Measurements from ENCODE around the gene DYRK1B. TPM values are rescaled to one million over a fixed set of nuclear protein-coding genes. Genes with fewer than 3 reads are reported as not detected.

Gene DYRK1B
- total RNA-seq, 4 donors from 2014 or later: 15.6 to 31.2 (median 22.6) TPM

DNA sequence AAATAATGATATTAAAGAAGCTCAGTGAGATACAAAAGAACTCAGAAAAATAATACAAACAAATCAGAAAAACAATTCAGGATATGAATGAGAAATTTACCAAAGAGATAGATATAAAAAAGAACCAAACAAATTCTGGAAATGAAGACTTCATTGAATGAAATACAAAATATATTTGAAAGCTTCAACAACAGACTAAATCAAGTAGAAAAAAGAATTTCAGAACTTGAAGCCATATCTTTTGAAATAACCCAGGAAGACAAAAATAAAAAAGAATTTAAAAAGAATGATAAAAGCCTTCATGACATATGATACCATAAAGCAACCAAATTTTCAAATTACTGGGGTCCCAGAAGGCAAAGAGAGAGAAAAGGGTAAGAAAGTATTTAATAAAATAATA lies 45.7 kb downstream of the DYRK1B start:
- Histone ChIP-seq H3K27me3 (no peaks in the 10 kb centered on the region), H3K27ac (no peak overlapping the region), H3K36me3 (no peaks in the 10 kb centered on the region), H3K4me3 (replicated peaks in 1 of 3) (no peak overlapping the region), H3K9me3 (no peaks in the 10 kb centered on the region), H3K4me1 (no peaks in the 10 kb centered on the region)
- TF ChIP-seq POLR2A (IDR thresholded peaks at IDR 0.05) (no peak), CTCF (IDR thresholded peaks at IDR 0.05) (no peak)
- DNase-seq: no peak
- intact Hi-C loops (cut with DNase I): no loop called here

DNA sequence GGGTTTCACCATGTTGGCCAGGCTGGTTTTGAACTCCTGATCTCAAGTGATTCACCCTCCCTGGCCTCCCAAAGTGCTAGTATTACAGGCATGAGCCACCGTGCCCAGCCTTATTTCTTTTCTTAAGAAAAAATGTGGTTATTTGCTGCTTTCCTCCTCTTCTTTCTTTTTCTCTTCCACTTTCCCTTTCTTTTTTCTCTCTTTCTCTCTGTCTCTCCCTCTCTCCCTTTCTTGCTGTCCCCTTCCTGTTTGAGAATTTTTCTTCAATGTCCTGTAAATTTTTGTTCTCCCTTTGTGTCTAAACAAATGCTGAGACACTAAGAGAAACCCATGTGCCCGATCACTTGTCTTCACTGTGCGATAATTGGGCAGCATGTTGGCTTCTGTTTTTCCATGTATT lies 53.1 kb downstream of the DYRK1B start:
- WGBS, 2 donors: 88 to 92% methylated on average over 3 of the region's 3 CpGs
- H3K27me3 ChIP-seq: no peaks in the 10 kb centered on the region

DNA sequence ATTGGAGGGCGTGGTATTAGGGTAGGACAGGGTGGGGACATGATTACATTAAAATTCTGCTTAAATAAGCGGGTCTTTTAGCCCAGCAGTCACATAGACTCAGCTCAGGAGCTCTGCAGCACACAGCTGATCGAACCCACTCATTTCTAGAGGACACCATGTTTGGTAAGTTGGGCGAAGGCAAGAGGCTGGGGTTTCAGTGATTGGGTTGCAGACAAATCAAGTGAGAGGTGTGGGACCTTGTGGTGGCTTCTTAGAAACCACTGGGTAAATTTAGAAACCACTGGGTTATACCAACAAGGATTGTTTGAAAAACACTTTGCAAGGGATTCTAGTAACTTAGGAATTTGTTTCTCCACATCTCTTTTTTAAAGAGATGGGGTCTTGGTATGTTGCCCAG lies 55.2 kb downstream of the DYRK1B start, which contains the start of gene LEUTX:
TSS of gene LEUTX (plus strand) at position 92 of the 400 bp plus-strand sequence. CDS start at position 159, 67 bp downstream.
- 69 to 88% methylated on average over 4 of the region's 4 CpGs for WGBS, 2 donors
- Histone ChIP-seq H3K4me1 (no peaks in the 10 kb centered on the region), H3K27me3 (no peaks in the 10 kb centered on the region), H3K27ac (no peak within 1 kb of the TSS), H3K9me3 (no peaks in the 10 kb centered on the region), H3K4me3 (replicated peaks in 1 of 3) (no peak within 1 kb of the TSS), H3K36me3 (no peaks in the 10 kb centered on the region)
- intact Hi-C loops (cut with DNase I): no loop called here
- no peak for DNase-seq
- TF ChIP-seq CTCF (IDR thresholded peaks at IDR 0.05) (no peak), POLR2A (IDR thresholded peaks at IDR 0.05) (no peak)

More for the DNA sequence above, 53.1 kb downstream of the DYRK1B start:
- Histone ChIP-seq H3K27ac (no peak overlapping the region), H3K9me3 (no peaks in the 10 kb centered on the region), H3K4me1 (no peaks in the 10 kb centered on the region), H3K36me3 (no peaks in the 10 kb centered on the region), H3K4me3 (replicated peaks in 1 of 3) (no peak overlapping the region)
- TF ChIP-seq CTCF (IDR thresholded peaks at IDR 0.05) (no peak), POLR2A (IDR thresholded peaks at IDR 0.05) (no peak)
- no peak for DNase-seq
- intact Hi-C loops (cut with DNase I): no loop called here

Small RNA genes lying within 50 kb of the gene (microRNA-seq; reads per million reads assigned to microRNA genes)
- not detected for gene MIR6719

Small RNA genes lying within 50 kb of the gene (small RNA-seq; reads per million reads assigned to genes)
- not detected for gene MIR6719

Other genes with a start within 250 kb of the DYRK1B start
- gene LGALS13, start 231.6 kb downstream of the DYRK1B start, total RNA-seq: not detected
- gene LGALS16, start 178.2 kb downstream of the DYRK1B start, total RNA-seq: not detected
- gene LGALS14, start 129.7 kb downstream of the DYRK1B start, total RNA-seq: not detected
- not detected for gene CLC, start 96.1 kb downstream of the DYRK1B start, total RNA-seq
- gene LEUTX, start 55.3 kb downstream of the DYRK1B start, total RNA-seq: not detected
- gene FBL, start 12.2 kb upstream of the DYRK1B start, total RNA-seq: 100 to 1,000 TPM in 1 of 4 donors, 10 to 100 TPM in 3; 80.9 to 118 (median 91.1) TPM
- 100 to 1,000 TPM; 213 to 975 (median 755) TPM for gene FCGBP, start 100.5 kb upstream of the DYRK1B start, total RNA-seq
- 100 to 1,000 TPM; 120 to 220 (median 166) TPM for gene PSMC4, start 137.0 kb upstream of the DYRK1B start, total RNA-seq
- 10 to 100 TPM in 2 of 4 donors, 1 to 10 TPM in 2; 8.4 to 13.3 (median 10.2) TPM for gene ZNF546, start 162.9 kb upstream of the DYRK1B start, total RNA-seq
- 10 to 100 TPM; 22.3 to 44.6 (median 30.9) TPM for gene ZNF780B, start 222.1 kb upstream of the DYRK1B start, total RNA-seq

All from thyroid gland (tissue), 4 donors.